Activated CD8-positive, alpha-beta memory T cell treated with anti-CD3 and anti-CD28 coated beads, Interleukin-2, amount 10 ng/mL, durations not matched to agents 7 days and 5 days (primary cell): Measurements from ENCODE around the gene CLIP2. TPM values are rescaled to one million over a fixed set of nuclear protein-coding genes. Genes with fewer than 3 reads are reported as not detected.

Source experiments
- total RNA-seq, 2 experiments: library from RNA; stranded (reverse); gene quantifications; one replicate each; pipeline ENCODE4 v1.2.3, GENCODE V29; 2021

The CLIP2 gene
- total RNA-seq, 2 experiments from 2014 or later: 1.9 to 4.6 TPM

Other genes starting within 250 kb of the CLIP2 start
- gene LIMK1, start 205.6 kb upstream of the CLIP2 start, total RNA-seq: 10 to 100 TPM; 44.8 to 49.5 TPM
- 100 to 1,000 TPM; 278 to 322 TPM for gene EIF4H, start 115.1 kb upstream of the CLIP2 start, total RNA-seq
- 10 to 100 TPM; 15.3 to 17.6 TPM for gene LAT2, start 79.4 kb upstream of the CLIP2 start, total RNA-seq
- 10 to 100 TPM; 70.5 to 76.8 TPM for gene RFC2, start 35.0 kb upstream of the CLIP2 start, total RNA-seq
- under 1 TPM; 0.20 to 0.66 TPM for gene GTF2IRD1, start 164.5 kb downstream of the CLIP2 start, total RNA-seq